ENCODE results near the gene CAMK2A. TPM values are rescaled to one million over a fixed set of nuclear protein-coding genes. Genes with fewer than 3 reads are reported as not detected.
A peak's percentile ranks its signal among the peaks of the same experiment; 100 is the strongest.

CAMK2A gene
- polyA plus RNA-seq, 2 of the 4 experiments (the other 2 are of a cell fraction), result 0.09 to 0.93 TPM

DNA sequence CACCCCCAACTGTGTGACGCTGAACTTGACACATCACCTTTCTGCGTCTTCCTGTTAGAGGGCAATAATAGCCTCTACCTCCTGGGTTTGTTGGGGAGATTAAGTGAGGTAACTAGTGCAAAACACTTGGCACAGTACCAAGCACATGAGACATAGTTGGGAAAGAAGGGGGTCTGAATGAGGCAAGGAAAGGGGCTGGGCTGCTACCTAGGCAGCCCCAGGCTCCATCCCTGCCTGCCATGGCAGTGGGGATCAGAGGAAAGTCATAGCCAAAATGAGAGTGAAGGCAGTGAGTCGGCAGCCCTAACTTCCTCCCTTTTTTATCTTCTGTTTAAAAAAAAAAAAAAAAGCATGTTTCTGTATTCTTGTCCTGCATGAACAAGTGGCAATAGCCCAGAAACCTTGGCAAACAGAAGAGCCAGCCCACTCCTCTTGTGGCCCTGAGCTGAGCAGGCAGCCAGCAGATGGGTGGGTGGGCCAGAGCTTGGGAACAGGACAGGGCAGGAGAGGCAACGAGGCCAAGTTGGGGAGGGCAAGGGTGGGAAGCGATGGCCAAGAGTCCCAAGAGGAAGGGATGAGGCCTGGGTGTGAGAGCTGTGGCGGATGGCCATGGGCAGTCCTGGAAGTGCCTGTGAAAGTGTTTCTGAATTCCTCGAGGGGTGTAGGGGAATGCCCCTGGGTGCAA lies 11.4 kb downstream of the CAMK2A start:
- FAIRE-seq (no peak), ATAC-seq (no peak), DNase-seq (ENCODE audit: low read depth in 1 of 2, low spot score in 1 of 2) (no peak)
- H3K4me1 ChIP-seq, result 0 out of 3 replicates have a peak, but pooled peaks cover 4% of the 10 kb centered on the region
- no peaks in the 10 kb centered on the region for H3K9me3 ChIP-seq
- CTCF ChIA-PET, result interaction anchor here (0.5 to 1.2 kb wide), 4 partner anchors 23 to 563 kb away, joined by 3 to 4 read pairs (median 3); partner anchors contain the start of gene ARSI
- H3K4me3 ChIP-seq, result no peak overlapping the region
- POLR2A ChIA-PET, result no interaction called here
- H3K4me2 ChIP-seq, result no peak overlapping the region
- TF ChIP-seq NR3C1 (IDR thresholded peaks at IDR 0.05) (no peak), CHD2 (IDR thresholded peaks at IDR 0.05; ENCODE audit: low read length, partially characterized antibody) (no peak), ESRRA (IDR thresholded peaks at IDR 0.05; ENCODE audit: borderline replicate concordance, low read length) (no peak), BHLHE40 (IDR thresholded peaks at IDR 0.05; ENCODE audit: low read depth, low read length) (no peak), CHD4 (IDR thresholded peaks at IDR 0.05; ENCODE audit: borderline replicate concordance) (no peak), FOSB (CRISPR knock-in tag; IDR thresholded peaks at IDR 0.05) (no peak), RNF2 (IDR thresholded peaks at IDR 0.05; ENCODE audit: borderline replicate concordance, low read depth) (no peak), RARB (CRISPR knock-in tag; IDR thresholded peaks at IDR 0.05) (no peak), ZSCAN20 (CRISPR knock-in tag; IDR thresholded peaks at IDR 0.05) (no peak)
- TF ChIP-seq, protein P1, sequence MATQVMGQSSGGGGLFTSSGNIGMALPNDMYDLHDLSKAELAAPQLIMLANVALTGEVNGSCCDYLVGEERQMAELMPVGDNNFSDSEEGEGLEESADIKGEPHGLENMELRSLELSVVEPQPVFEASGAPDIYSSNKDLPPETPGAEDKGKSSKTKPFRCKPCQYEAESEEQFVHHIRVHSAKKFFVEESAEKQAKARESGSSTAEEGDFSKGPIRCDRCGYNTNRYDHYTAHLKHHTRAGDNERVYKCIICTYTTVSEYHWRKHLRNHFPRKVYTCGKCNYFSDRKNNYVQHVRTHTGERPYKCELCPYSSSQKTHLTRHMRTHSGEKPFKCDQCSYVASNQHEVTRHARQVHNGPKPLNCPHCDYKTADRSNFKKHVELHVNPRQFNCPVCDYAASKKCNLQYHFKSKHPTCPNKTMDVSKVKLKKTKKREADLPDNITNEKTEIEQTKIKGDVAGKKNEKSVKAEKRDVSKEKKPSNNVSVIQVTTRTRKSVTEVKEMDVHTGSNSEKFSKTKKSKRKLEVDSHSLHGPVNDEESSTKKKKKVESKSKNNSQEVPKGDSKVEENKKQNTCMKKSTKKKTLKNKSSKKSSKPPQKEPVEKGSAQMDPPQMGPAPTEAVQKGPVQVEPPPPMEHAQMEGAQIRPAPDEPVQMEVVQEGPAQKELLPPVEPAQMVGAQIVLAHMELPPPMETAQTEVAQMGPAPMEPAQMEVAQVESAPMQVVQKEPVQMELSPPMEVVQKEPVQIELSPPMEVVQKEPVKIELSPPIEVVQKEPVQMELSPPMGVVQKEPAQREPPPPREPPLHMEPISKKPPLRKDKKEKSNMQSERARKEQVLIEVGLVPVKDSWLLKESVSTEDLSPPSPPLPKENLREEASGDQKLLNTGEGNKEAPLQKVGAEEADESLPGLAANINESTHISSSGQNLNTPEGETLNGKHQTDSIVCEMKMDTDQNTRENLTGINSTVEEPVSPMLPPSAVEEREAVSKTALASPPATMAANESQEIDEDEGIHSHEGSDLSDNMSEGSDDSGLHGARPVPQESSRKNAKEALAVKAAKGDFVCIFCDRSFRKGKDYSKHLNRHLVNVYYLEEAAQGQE (IDR thresholded peaks at IDR 0.05), result no peak
- TF ChIP-seq, protein P2, sequence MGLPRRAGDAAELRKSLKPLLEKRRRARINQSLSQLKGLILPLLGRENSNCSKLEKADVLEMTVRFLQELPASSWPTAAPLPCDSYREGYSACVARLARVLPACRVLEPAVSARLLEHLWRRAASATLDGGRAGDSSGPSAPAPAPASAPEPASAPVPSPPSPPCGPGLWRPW (IDR thresholded peaks at IDR 0.05), result no peak
- TF ChIP-seq, protein P3, sequence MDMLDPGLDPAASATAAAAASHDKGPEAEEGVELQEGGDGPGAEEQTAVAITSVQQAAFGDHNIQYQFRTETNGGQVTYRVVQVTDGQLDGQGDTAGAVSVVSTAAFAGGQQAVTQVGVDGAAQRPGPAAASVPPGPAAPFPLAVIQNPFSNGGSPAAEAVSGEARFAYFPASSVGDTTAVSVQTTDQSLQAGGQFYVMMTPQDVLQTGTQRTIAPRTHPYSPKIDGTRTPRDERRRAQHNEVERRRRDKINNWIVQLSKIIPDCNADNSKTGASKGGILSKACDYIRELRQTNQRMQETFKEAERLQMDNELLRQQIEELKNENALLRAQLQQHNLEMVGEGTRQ (IDR thresholded peaks at IDR 0.05), result no peak
- WGBS (ENCODE audit: missing lambda C conversion rate), result 72% methylated on average over 7 of the region's 7 CpGs
- H3K27ac ChIP-seq, result peak overlapping the region in 1 of 2 experiments; percentile 56; a peak in 3 of 6 replicates

DNA sequence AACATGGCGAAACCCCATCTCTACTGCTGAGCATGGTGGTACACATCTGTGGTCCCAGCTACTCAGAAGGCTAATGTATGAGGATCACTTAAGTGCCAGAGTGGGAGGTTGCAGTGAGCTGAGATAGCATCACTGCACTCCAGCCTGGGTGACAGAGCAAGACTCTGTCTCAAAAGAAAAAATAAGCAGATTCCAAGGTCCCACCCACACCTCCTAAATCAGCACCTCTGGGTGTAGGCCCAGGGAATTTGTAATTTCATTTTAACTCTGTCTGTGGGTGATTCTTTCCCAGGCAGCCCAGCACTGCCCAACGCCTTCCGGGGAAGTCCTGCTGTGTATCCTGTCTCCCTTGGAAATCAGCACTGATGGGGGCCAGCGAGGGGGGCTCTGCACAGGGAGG lies 12.5 kb downstream of the CAMK2A start:
- Histone ChIP-seq H3K4me3 (no peak overlapping the region), H3K4me1 (0 out of 3 replicates have a peak, but pooled peaks cover 4% of the 10 kb centered on the region), H3K9me3 (no peaks in the 10 kb centered on the region), H3K27ac (no peak overlapping the region), H3K4me2 (no peak overlapping the region)
- no peak for FAIRE-seq
- TF ChIP-seq CEBPB (IDR thresholded peaks at IDR 0.05) (no peak), PHF8 (IDR thresholded peaks at IDR 0.05; ENCODE audit: borderline replicate concordance, low read depth) (no peak), RCOR1 (IDR thresholded peaks at IDR 0.05; ENCODE audit: low read depth, low read length) (no peak), MAZ (IDR thresholded peaks at IDR 0.05; ENCODE audit: borderline replicate concordance, low read depth, low read length) (no peak), TP53 (CRISPR knock-in tag; IDR thresholded peaks at IDR 0.05) (no peak), HOXB5 (CRISPR knock-in tag; IDR thresholded peaks at IDR 0.05) (no peak), EP300 (IDR thresholded peaks at IDR 0.05) (no peak), MYC (IDR thresholded peaks at IDR 0.05; ENCODE audit: borderline replicate concordance, low read length) (no peak), TFCP2L1 (CRISPR knock-in tag; IDR thresholded peaks at IDR 0.05) (no peak), FOSB (CRISPR knock-in tag; IDR thresholded peaks at IDR 0.05) (no peak), ZFP36 (IDR thresholded peaks at IDR 0.05; ENCODE audit: borderline replicate concordance, partially characterized antibody) (no peak), CBX8 (IDR thresholded peaks at IDR 0.05) (no peak), ZNF302 (CRISPR knock-in tag; IDR thresholded peaks at IDR 0.05) (no peak), EHF (CRISPR knock-in tag; IDR thresholded peaks at IDR 0.05) (no peak), CHD2 (IDR thresholded peaks at IDR 0.05; ENCODE audit: low read length, partially characterized antibody) (no peak), RFX5 (IDR thresholded peaks at IDR 0.05) (no peak), GATA3 (IDR thresholded peaks at IDR 0.05; ENCODE audit: borderline replicate concordance) (no peak), CHD4 (IDR thresholded peaks at IDR 0.05; ENCODE audit: borderline replicate concordance) (no peak)
- TF ChIP-seq, protein P4, sequence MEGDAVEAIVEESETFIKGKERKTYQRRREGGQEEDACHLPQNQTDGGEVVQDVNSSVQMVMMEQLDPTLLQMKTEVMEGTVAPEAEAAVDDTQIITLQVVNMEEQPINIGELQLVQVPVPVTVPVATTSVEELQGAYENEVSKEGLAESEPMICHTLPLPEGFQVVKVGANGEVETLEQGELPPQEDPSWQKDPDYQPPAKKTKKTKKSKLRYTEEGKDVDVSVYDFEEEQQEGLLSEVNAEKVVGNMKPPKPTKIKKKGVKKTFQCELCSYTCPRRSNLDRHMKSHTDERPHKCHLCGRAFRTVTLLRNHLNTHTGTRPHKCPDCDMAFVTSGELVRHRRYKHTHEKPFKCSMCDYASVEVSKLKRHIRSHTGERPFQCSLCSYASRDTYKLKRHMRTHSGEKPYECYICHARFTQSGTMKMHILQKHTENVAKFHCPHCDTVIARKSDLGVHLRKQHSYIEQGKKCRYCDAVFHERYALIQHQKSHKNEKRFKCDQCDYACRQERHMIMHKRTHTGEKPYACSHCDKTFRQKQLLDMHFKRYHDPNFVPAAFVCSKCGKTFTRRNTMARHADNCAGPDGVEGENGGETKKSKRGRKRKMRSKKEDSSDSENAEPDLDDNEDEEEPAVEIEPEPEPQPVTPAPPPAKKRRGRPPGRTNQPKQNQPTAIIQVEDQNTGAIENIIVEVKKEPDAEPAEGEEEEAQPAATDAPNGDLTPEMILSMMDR (IDR thresholded peaks at IDR 0.05), result no peak
- TF ChIP-seq, protein P5, sequence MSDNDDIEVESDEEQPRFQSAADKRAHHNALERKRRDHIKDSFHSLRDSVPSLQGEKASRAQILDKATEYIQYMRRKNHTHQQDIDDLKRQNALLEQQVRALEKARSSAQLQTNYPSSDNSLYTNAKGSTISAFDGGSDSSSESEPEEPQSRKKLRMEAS (IDR thresholded peaks at IDR 0.05), result no peak
- WGBS (ENCODE audit: missing lambda C conversion rate), result 75% methylated on average over 4 of the region's 4 CpGs
- CTCF ChIA-PET, result interaction anchor here (1.1 to 1.4 kb wide), 2 partner anchors 9 to 159 kb away, joined by 3 read pairs; no protein-coding TSS in a partner anchor
- DNase-seq (ENCODE audit: low read depth in 1 of 2, low spot score in 1 of 2), result no peak
- no peak for ATAC-seq
- POLR2A ChIA-PET, result no interaction called here

All from A549 (cell line).